HUES48 (cell line): ENCODE results near the gene ASPRV1.

ENCODE experiments used
- H3K27ac ChIP-seq: one replicate; pipeline ENCODE4 v1.7.0; 2013; ENCODE audit warnings: low read depth, low read length, inconsistent platforms
- H3K27me3 ChIP-seq: 2 replicates; pipeline ENCODE4 v1.6.1; 2013; ENCODE audit warnings: mild to moderate bottlenecking, low read length; ENCODE audit not compliant: control insufficient read depth, insufficient read depth
- H3K36me3 ChIP-seq: 2 replicates; pipeline ENCODE4 v1.6.1; 2013; ENCODE audit warnings: low read length; ENCODE audit not compliant: control insufficient read depth, insufficient read depth
- H3K4me1 ChIP-seq: 2 replicates; pipeline ENCODE4 v1.6.1; 2013; ENCODE audit warnings: mild to moderate bottlenecking, low read length; ENCODE audit not compliant: control insufficient read depth, insufficient read depth
- H3K4me3 ChIP-seq: 2 replicates; pipeline ENCODE4 v1.5.1; 2013; ENCODE audit warnings: mild to moderate bottlenecking, low read depth, low read length
- H3K9ac ChIP-seq: 2 replicates; pipeline ENCODE4 v1.6.1; 2013; ENCODE audit warnings: mild to moderate bottlenecking, low read depth, low read length, moderate library complexity
- H3K9me3 ChIP-seq: 2 replicates; pipeline ENCODE4 v1.6.1; 2013; ENCODE audit warnings: low read length; ENCODE audit not compliant: control insufficient read depth, insufficient read depth

The ASPRV1 gene

GRCh38 chr2:69923116-69923515, 38.3 kb downstream of the ASPRV1 start:
- no peaks in the 10 kb centered on the region for H3K27me3 ChIP-seq
- H3K36me3 ChIP-seq = no peaks in the 10 kb centered on the region
- H3K4me1 ChIP-seq = no peaks in the 10 kb centered on the region
- H3K27ac ChIP-seq = no peak overlapping the region
- H3K4me3 ChIP-seq = no peak overlapping the region
- no peak overlapping the region for H3K9ac ChIP-seq
- no peaks in the 10 kb centered on the region for H3K9me3 ChIP-seq

- Histone ChIP-seq H3K36me3 (no peaks in the 10 kb centered on the region), H3K9ac (no peak overlapping the region), H3K9me3 (no peaks in the 10 kb centered on the region), H3K4me3 (no peak overlapping the region), H3K4me1 (no peaks in the 10 kb centered on the region), H3K27me3 (no peaks in the 10 kb centered on the region), H3K27ac (no peak overlapping the region)
These were observed 43.0 kb downstream of the ASPRV1 start for GRCh38 chr2:69918401-69918800.

DNA sequence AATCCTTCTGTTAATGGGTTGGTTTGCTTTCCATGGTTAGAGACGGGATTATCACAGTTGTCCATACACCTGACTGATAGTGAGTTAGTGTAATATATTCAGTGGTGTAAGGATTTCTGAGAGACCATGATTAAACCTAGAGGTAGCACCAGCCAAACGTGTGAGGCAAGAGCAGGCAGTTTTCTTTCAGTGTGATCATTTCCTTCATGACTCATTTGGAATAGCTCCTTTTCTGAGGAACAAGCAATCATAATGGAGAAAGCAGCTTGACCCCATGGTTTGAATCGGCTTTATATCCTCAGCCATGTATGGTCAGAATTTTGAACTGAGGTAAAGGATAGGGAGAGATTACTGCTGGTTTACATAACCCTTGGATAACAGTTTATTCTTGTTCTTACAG, 43.6 kb downstream of the ASPRV1 start:
- H3K36me3 ChIP-seq = peaks cover 5% of the 10 kb centered on the region; the same call in 1 of the 2 replicates
- H3K9me3 ChIP-seq = no peaks in the 10 kb centered on the region
- no peak overlapping the region for H3K4me3 ChIP-seq
- no peak overlapping the region for H3K27ac ChIP-seq
- H3K9ac ChIP-seq = no peak overlapping the region
- no peaks in the 10 kb centered on the region for H3K27me3 ChIP-seq
- no peaks in the 10 kb centered on the region for H3K4me1 ChIP-seq

DNA sequence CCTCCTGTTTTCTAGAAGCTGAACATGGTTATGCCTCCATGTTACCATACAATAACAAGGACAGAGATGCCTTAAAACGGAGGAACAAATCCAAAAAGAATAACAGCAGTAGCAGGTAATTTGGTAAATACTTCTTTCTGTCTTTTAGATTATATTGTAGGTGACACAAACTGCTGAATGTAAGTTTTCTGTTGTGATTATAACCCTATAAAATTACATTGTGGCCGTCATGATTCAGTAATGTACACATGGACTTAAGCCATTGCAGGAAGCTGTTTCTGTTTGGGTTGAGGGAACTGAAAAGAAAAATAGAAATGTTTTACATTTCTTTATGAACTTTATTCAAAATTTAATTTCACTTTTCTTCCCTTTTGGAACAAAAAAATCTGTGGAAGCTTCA, 45.3 kb downstream of the ASPRV1 start:
- no peaks in the 10 kb centered on the region for H3K9me3 ChIP-seq
- H3K9ac ChIP-seq = no peak overlapping the region
- H3K27me3 ChIP-seq = no peaks in the 10 kb centered on the region
- no peaks in the 10 kb centered on the region for H3K4me1 ChIP-seq
- H3K36me3 ChIP-seq = peaks cover 5% of the 10 kb centered on the region; the same call in 1 of the 2 replicates
- H3K27ac ChIP-seq = no peak overlapping the region
- peak overlapping the region; percentile 78 for H3K4me3 ChIP-seq

DNA sequence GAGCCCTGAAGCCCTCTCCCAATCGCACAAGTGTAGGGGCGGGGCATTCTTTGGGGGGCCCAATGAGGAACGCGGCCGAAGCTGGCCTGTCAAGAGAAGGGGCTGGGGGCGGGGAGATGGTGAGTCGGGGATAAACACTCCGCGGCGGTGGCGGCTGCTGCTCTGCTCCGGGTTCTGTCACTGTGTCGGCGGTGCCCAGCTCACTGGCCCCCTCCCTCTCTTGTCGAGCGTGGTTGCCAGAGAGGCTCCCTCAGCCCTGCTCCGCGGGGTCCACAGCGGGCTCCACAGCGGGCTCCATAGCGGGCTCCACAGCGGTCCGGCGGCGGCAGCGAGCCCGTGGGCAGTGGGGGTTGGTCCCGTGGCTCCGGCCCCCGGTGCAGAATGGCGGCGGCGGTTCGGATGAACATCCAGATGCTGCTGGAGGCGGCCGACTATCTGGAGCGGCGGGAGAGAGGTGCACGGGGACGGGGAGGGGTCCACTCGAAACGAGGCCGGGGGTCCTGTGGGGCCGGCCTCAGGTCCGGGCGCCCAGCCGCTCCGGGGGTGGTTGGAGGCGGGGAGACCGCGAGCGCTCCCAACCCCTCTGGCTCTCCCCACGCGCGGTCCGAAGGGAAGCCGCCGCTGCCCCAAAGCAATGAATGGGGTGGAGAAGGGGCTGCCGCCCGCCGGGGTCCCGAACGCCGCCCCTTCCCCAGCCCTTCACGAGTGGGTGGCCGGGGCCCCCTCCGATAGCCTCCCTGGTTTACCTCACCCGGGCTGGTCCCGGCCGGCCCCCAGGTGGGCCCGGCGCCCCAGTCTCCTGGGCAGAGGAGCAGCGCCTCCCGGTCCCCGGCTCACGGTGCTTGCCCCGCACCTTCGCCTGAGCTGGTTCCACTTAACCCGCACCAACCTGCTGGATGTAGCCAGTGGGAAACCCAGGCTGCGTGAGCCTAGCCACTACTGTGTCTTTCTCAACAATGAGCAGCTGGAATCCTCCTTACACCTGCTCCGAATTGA, 46.2 kb downstream of the ASPRV1 start, which contains the start of gene MXD1:
MXD1 (plus strand) TSS at position 160 of the 996 bp plus-strand sequence; CDS start at position 382, 222 bp downstream.
- Histone ChIP-seq H3K27me3 (no peaks in the 10 kb centered on the region), H3K27ac (peak within 1 kb of the TSS; percentile 99), H3K9me3 (no peaks in the 10 kb centered on the region), H3K4me1 (no peaks in the 10 kb centered on the region), H3K4me3 (peak within 1 kb of the TSS; percentile 78), H3K9ac (peak within 1 kb of the TSS; percentile 96), H3K36me3 (peaks cover 5% of the 10 kb centered on the region; the same call in 1 of the 2 replicates)

- H3K4me1 ChIP-seq = no peaks in the 10 kb centered on the region
- peak overlapping the region; percentile 78 for H3K4me3 ChIP-seq
- H3K9me3 ChIP-seq = no peaks in the 10 kb centered on the region
- peaks cover 11% of the 10 kb centered on the region for H3K36me3 ChIP-seq
- H3K27ac ChIP-seq = peak overlapping the region; percentile 99
- peak overlapping the region; percentile 96 for H3K9ac ChIP-seq
- no peaks in the 10 kb centered on the region for H3K27me3 ChIP-seq
These were observed 47.1 kb downstream of the ASPRV1 start for GRCh38 chr2:69914164-69914949.

- no peak overlapping the region for H3K9ac ChIP-seq
- H3K36me3 ChIP-seq = peaks cover 28% of the 10 kb centered on the region
- no peaks in the 10 kb centered on the region for H3K4me1 ChIP-seq
- no peak overlapping the region for H3K4me3 ChIP-seq
- no peaks in the 10 kb centered on the region for H3K27me3 ChIP-seq
- H3K27ac ChIP-seq = no peak overlapping the region
- H3K9me3 ChIP-seq = no peaks in the 10 kb centered on the region
These were observed 49.4 kb downstream of the ASPRV1 start for GRCh38 chr2:69911985-69912563.
